B cell (primary cell): ENCODE data around the gene NEGR1. TPM values are rescaled to one million over a fixed set of nuclear protein-coding genes. Genes with fewer than 3 reads are reported as not detected.

ENCODE experiments used
- ATAC-seq: fragments of 200-7000 bp; cut with Tn5 transposase; one replicate; pipeline ENCODE4 v1.10.0; 2021; ENCODE audit warnings: low read depth, mild to moderate bottlenecking, moderate number of reproducible peaks, moderate library complexity
- CTCF ChIA-PET: fragments of 350-600 bp; sonication (Branson Sonifier 250); formaldehyde crosslinking; loops from one replicate; lab custom pipeline; 2021; ENCODE audit warnings: antibody characterized with exemption, inconsistent platforms; lab: Charles Lee
- POLR2A ChIA-PET: fragments of 350-600 bp; sonication (Branson Sonifier 250); formaldehyde crosslinking; loops from one replicate; lab custom pipeline; 2021; ENCODE audit warnings: antibody characterized with exemption; lab: Charles Lee
- DNase-seq: peaks from one replicate; pipeline ENCODE4 v3.0.0; 2013
- H2AFZ ChIP-seq: 2 replicates; pipeline ENCODE4 v1.6.1; 2012; ENCODE audit warnings: mild to moderate bottlenecking, low read depth, low read length; ENCODE audit not compliant: insufficient read depth, poor library complexity, severe bottlenecking
- H3K27ac ChIP-seq, 2 donors: 1 replicate in 1 of 2; 2 replicates in 1 of 2; pipeline ENCODE4 v1.5.1; 2012 to 2013; ENCODE audit warnings: low read length in 2 of 2, mild to moderate bottlenecking in 2 of 2, moderate library complexity in 1 of 2
- H3K27me3 ChIP-seq, 4 experiments: fragments of 200-600 bp in 1 of 4; sonication (generic) in 1 of 4; replicated peaks in 1 of 4; 1 replicate in 2 of 4; 2 replicates in 2 of 4; pipeline versions ENCODE4 v1.6.1 to v1.7.0; 2013 to 2016; ENCODE audit warnings: low read length in 3 of 4, mild to moderate bottlenecking in 2 of 4, mixed read lengths in 1 of 4, moderate library complexity in 1 of 4; ENCODE audit not compliant: insufficient read depth in 4 of 4, control insufficient read depth in 3 of 4; ENCODE audit errors: control extremely low read depth in 1 of 4
- H3K36me3 ChIP-seq, 2 experiments: replicated peaks in 1 of 2; 1 replicate in 1 of 2; 2 replicates in 1 of 2; pipeline versions ENCODE4 v1.6.1 to v1.7.1; 2013; ENCODE audit warnings: low read length in 1 of 2; ENCODE audit not compliant: insufficient read depth in 2 of 2, control insufficient read depth in 1 of 2; ENCODE audit errors: control extremely low read depth in 1 of 2, extremely low read depth in 1 of 2
- H3K4me1 ChIP-seq, 2 donors: fragments of 200-600 bp in 1 of 2; sonication (generic) in 1 of 2; 1 replicate in 1 of 2; 2 replicates in 1 of 2; pipeline versions ENCODE4 v1.5.1 to v1.6.1; 2013 to 2017; ENCODE audit warnings: low read length in 2 of 2; ENCODE audit not compliant: control insufficient read depth in 2 of 2, insufficient read depth in 2 of 2
- H3K4me2 ChIP-seq: replicated peaks from 2 replicates; pipeline ENCODE3; 2012; ENCODE audit warnings: mild to moderate bottlenecking, low read depth, low read length; ENCODE audit not compliant: poor library complexity, severe bottlenecking
- H3K4me3 ChIP-seq, 5 experiments: fragments of 200-600 bp in 1 of 5; sonication (generic) in 1 of 5; 1 replicate in 3 of 5; 2 replicates in 2 of 5; pipeline versions ENCODE4 v1.5.1 to v1.7.0; 2011 to 2016; ENCODE audit warnings: low read length in 4 of 5, mild to moderate bottlenecking in 4 of 5, low read depth in 2 of 5, control low read depth in 1 of 5, moderate library complexity in 1 of 5; ENCODE audit not compliant: insufficient read depth in 1 of 5; ENCODE audit errors: control extremely low read depth in 1 of 5, extremely low read depth in 1 of 5
- H3K79me2 ChIP-seq: fragments of 200-600 bp; sonication (generic); one replicate; pipeline ENCODE4 v1.6.0; 2016; ENCODE audit warnings: low read length; ENCODE audit not compliant: control insufficient read depth, insufficient read depth
- H3K9ac ChIP-seq: fragments of 200-600 bp; sonication (generic); 2 replicates; pipeline ENCODE4 v1.6.1; 2017; ENCODE audit warnings: mild to moderate bottlenecking, low read length, moderate library complexity
- H3K9me3 ChIP-seq, 3 donors: one replicate each; pipeline versions ENCODE4 v1.6.1 to v1.7.1; 2013; ENCODE audit warnings: low read length in 2 of 3; ENCODE audit not compliant: control insufficient read depth in 2 of 3, insufficient read depth in 1 of 3; ENCODE audit errors: control extremely low read depth in 1 of 3
- H4K20me1 ChIP-seq: 2 replicates; pipeline ENCODE4 v1.6.0; 2012; ENCODE audit warnings: mild to moderate bottlenecking, low read length; ENCODE audit not compliant: insufficient read depth, control insufficient read depth, poor library complexity, severe bottlenecking
- H3K27ac Mint-ChIP-seq: one replicate; pipeline ENCODE4 v1.8.0; 2021; ENCODE audit warnings: mixed read lengths
- H3K27me3 Mint-ChIP-seq: one replicate; pipeline ENCODE4 v1.8.0; 2021; ENCODE audit warnings: mixed read lengths
- H3K4me1 Mint-ChIP-seq: one replicate; pipeline ENCODE4 v1.8.0; 2021; ENCODE audit warnings: mixed read lengths
- H3K4me3 Mint-ChIP-seq: one replicate; pipeline ENCODE4 v1.8.0; 2021; ENCODE audit warnings: mixed read lengths
- H3K9me3 Mint-ChIP-seq: one replicate; pipeline ENCODE4 v1.8.0; 2022; ENCODE audit warnings: mixed read lengths; ENCODE audit not compliant: insufficient read depth
- CTCF ChIP-seq: fragments of 200-600 bp; IDR thresholded peaks from one replicate; pipeline ENCODE4 v1.8.0; 2022; ENCODE audit warnings: antibody characterized with exemption, mild to moderate bottlenecking
- EZH2 ChIP-seq: IDR thresholded peaks from 2 replicates; pipeline ENCODE4 v1.6.1; 2012; ENCODE audit warnings: borderline replicate concordance, low read depth, mild to moderate bottlenecking, moderate library complexity, low read length; ENCODE audit not compliant: insufficient read depth, poor library complexity, severe bottlenecking
- WGBS: methylation state at CpG from one replicate; pipeline ENCODE4 v1.1.5; 2013; ENCODE audit warnings: missing lambda C conversion rate; ENCODE audit not compliant: insufficient coverage; 5-methylcytosine and 5-hydroxymethylcytosine counted together
- intact Hi-C: fragments of 100-400 bp; cut with micrococcal nuclease; formaldehyde crosslinking; loops from one replicate; pipeline ENCODE4 v1.10.0; 2022
- polyA plus RNA-seq: library from polyadenylated mRNA; depleted of rRNA; stranded (reverse); fragments of >200 nt; gene quantifications from 2 replicates; pipeline ENCODE4 v1.2.3, GENCODE V29; 2012
- total RNA-seq, 2 donors: library from RNA; stranded (reverse); fragments of 120-200 nt in 1 of 2; gene quantifications; 1 replicate in 1 of 2; 2 replicates in 1 of 2; pipeline versions ENCODE4 v1.2.3 to v1.2.4, GENCODE V29; 2013 to 2022

Gene NEGR1
- total and polyA plus RNA-seq, 2 donors (not counting 1 experiment from before 2014, with no cell fraction given) = 0.01 TPM; not detected in 1

GRCh38 chr1:71882226-71882625 is 400.1 kb downstream of the NEGR1 start:
- no peaks in the 10 kb centered on the region for H4K20me1 ChIP-seq
- DNase-seq = no peak
- H3K9me3 ChIP-seq = no peaks in the 10 kb centered on the region
- TF ChIP-seq CTCF (no peak), EZH2 (no peak)
- no peak overlapping the region for H3K9ac ChIP-seq
- no peak overlapping the region for H3K4me3 ChIP-seq
- no peaks in the 10 kb centered on the region for H3K36me3 ChIP-seq
- Mint-ChIP-seq H3K4me1 (peaks cover 9% of the 10 kb centered on the region), H3K27ac (no peak overlapping the region), H3K4me3 (no peak overlapping the region), H3K9me3 (no peaks in the 10 kb centered on the region), H3K27me3 (no peaks in the 10 kb centered on the region)
- no peaks in the 10 kb centered on the region for H3K27me3 ChIP-seq
- WGBS = no CpG with 5 or more reads among the region's 3 CpGs
- H3K79me2 ChIP-seq = no peaks in the 10 kb centered on the region
- H3K27ac ChIP-seq = no peak overlapping the region
- H2AFZ ChIP-seq = no peak overlapping the region
- no peak overlapping the region for H3K4me2 ChIP-seq
- ChIA-PET POLR2A (no interaction called here), CTCF (no interaction called here)
- intact Hi-C loops = no loop called here
- no peaks in the 10 kb centered on the region for H3K4me1 ChIP-seq
- ATAC-seq = no peak

GRCh38 chr1:71881611-71882010 is 400.7 kb downstream of the NEGR1 start:
- Histone ChIP-seq H3K9ac (no peak overlapping the region), H3K27me3 (no peaks in the 10 kb centered on the region), H4K20me1 (no peaks in the 10 kb centered on the region), H3K9me3 (no peaks in the 10 kb centered on the region), H3K4me1 (no peaks in the 10 kb centered on the region), H3K4me2 (no peak overlapping the region), H3K4me3 (no peak overlapping the region), H3K79me2 (no peaks in the 10 kb centered on the region), H3K27ac (no peak overlapping the region), H2AFZ (no peak overlapping the region), H3K36me3 (no peaks in the 10 kb centered on the region)
- H3K27me3 Mint-ChIP-seq = no peaks in the 10 kb centered on the region
- no peak overlapping the region for H3K27ac Mint-ChIP-seq
- CTCF ChIA-PET = no interaction called here
- peaks cover 9% of the 10 kb centered on the region for H3K4me1 Mint-ChIP-seq
- intact Hi-C loops = no loop called here
- DNase-seq (no peak), ATAC-seq (no peak)
- H3K4me3 Mint-ChIP-seq = no peak overlapping the region
- no peak for TF ChIP-seq EZH2
- TF ChIP-seq CTCF = no peak
- no peaks in the 10 kb centered on the region for H3K9me3 Mint-ChIP-seq
- POLR2A ChIA-PET = no interaction called here
